GM23338 (cell line): Measurements from ENCODE around the gene TSPAN33. TPM values are rescaled to one million over a fixed set of nuclear protein-coding genes. Genes with fewer than 3 reads are reported as not detected.

Experiments
- ATAC-seq: fragments of 200-7000 bp; cut with Tn5 transposase; 3 replicates; pipeline ENCODE4 v1.9.1; 2020
- DNase-seq: peaks from one replicate; pipeline ENCODE4 v3.0.0-alpha.2; 2015; ENCODE audit warnings: low spot score
- H2AFZ ChIP-seq: fragments of 200-600 bp; sonication (generic); 2 replicates; pipeline ENCODE4 v1.8.0; 2016; ENCODE audit warnings: antibody characterized with exemption, mild to moderate bottlenecking, moderate library complexity
- H3F3A ChIP-seq: fragments of 200-600 bp; sonication (generic); replicated peaks from 2 replicates; pipeline ENCODE4 v1.8.0; 2017; ENCODE audit warnings: antibody characterized with exemption, mixed run types, low read depth
- H3K27ac ChIP-seq: fragments of 200-600 bp; sonication (generic); 2 replicates; pipeline ENCODE4 v1.6.1; 2016; ENCODE audit warnings: low read depth
- H3K27me3 ChIP-seq: fragments of 200-600 bp; sonication (generic); 2 replicates; pipeline ENCODE4 v1.8.0; 2016; ENCODE audit warnings: mild to moderate bottlenecking, mixed run types, moderate library complexity; ENCODE audit not compliant: insufficient read depth
- H3K36me3 ChIP-seq: fragments of 200-600 bp; sonication (generic); 2 replicates; pipeline ENCODE4 v1.8.0; 2016; ENCODE audit warnings: mild to moderate bottlenecking; ENCODE audit not compliant: insufficient read depth
- H3K4me1 ChIP-seq: fragments of 200-600 bp; sonication (generic); 2 replicates; pipeline ENCODE4 v1.8.0; 2016; ENCODE audit warnings: mild to moderate bottlenecking, moderate library complexity; ENCODE audit not compliant: insufficient read depth
- H3K4me2 ChIP-seq: fragments of 200-600 bp; sonication (generic); 2 replicates; pipeline ENCODE4 v1.7.1; 2017; ENCODE audit warnings: mixed run types
- H3K4me3 ChIP-seq: fragments of 200-600 bp; sonication (generic); 2 replicates; pipeline ENCODE4 v1.6.1; 2016; ENCODE audit warnings: mixed run types
- H3K79me2 ChIP-seq: fragments of 200-600 bp; sonication (generic); replicated peaks from 2 replicates; pipeline ENCODE4 v1.8.0; 2017; ENCODE audit warnings: mild to moderate bottlenecking; ENCODE audit not compliant: insufficient read depth
- H3K9me2 ChIP-seq: fragments of 200-600 bp; sonication (generic); 2 replicates; pipeline ENCODE4 v1.8.0; 2017; ENCODE audit not compliant: insufficient read depth
- H4K20me1 ChIP-seq: fragments of 200-600 bp; sonication (generic); replicated peaks from 2 replicates; pipeline ENCODE4 v1.8.0; 2017; ENCODE audit warnings: mild to moderate bottlenecking; ENCODE audit not compliant: insufficient read depth
- H3K27ac Mint-ChIP-seq: 2 replicates; pipeline ENCODE4 v1.8.0; 2020; ENCODE audit warnings: inconsistent platforms, mild to moderate bottlenecking, moderate library complexity, mixed read lengths
- H3K27me3 Mint-ChIP-seq: 3 replicates; pipeline ENCODE4 v1.8.0; 2022; ENCODE audit warnings: low read depth, mild to moderate bottlenecking, moderate library complexity, mixed read lengths, inconsistent platforms; ENCODE audit not compliant: insufficient read depth, poor library complexity
- H3K36me3 Mint-ChIP-seq: 3 replicates; pipeline ENCODE4 v1.8.0; 2021; ENCODE audit warnings: low read depth, mild to moderate bottlenecking, inconsistent platforms, moderate library complexity, mixed read lengths
- H3K4me1 Mint-ChIP-seq: 3 replicates; pipeline ENCODE4 v1.8.0; 2020; ENCODE audit warnings: mild to moderate bottlenecking, inconsistent platforms, mixed read lengths
- H3K4me3 Mint-ChIP-seq: 3 replicates; pipeline ENCODE4 v1.8.0; 2021; ENCODE audit warnings: moderate library complexity, mild to moderate bottlenecking, inconsistent platforms, mixed read lengths
- H3K9me3 Mint-ChIP-seq: 3 replicates; pipeline ENCODE4 v1.8.0; 2020; ENCODE audit warnings: moderate library complexity, mild to moderate bottlenecking, inconsistent platforms, mixed read lengths
- CREB1 ChIP-seq: fragments of 250-450 bp; sonication (Bioruptor Pico); IDR thresholded peaks from 2 replicates; pipeline ENCODE4 v1.5.0; 2020; ENCODE audit warnings: low read depth, mild to moderate bottlenecking, moderate library complexity
- EZH2 ChIP-seq: fragments of 200-600 bp; sonication (generic); IDR thresholded peaks from one replicate; pipeline ENCODE4 v1.8.0; 2017; ENCODE audit warnings: antibody characterized with exemption, mild to moderate bottlenecking, low read depth; ENCODE audit not compliant: unreplicated experiment
- POLR2AphosphoS5 ChIP-seq: IDR thresholded peaks from 2 replicates; pipeline ENCODE4 v1.6.1; 2016; ENCODE audit warnings: antibody characterized with exemption, low read depth
- ZNF331 ChIP-seq: fragments of 250-450 bp; sonication (Bioruptor Pico); IDR thresholded peaks from 2 replicates; pipeline ENCODE4 v1.5.0; 2020; ENCODE audit warnings: low read depth, mild to moderate bottlenecking, moderate library complexity
- polyA plus RNA-seq: library from polyadenylated mRNA; unstranded; fragments of >200 nt; fragmentation: Nextera tagmentation; extraction: Ambion mirVana; gene quantifications from 2 replicates; pipeline ENCODE4 v1.2.1, GENCODE V29; 2016
- total RNA-seq: library from RNA; depleted of rRNA; stranded (reverse); fragments of >200 nt; shearing (Covaris generic); gene quantifications from 2 replicates; pipeline ENCODE4 v1.2.3, GENCODE V29; 2014
- TF ChIP-seq, protein P1 (sequence below): fragments of 250-450 bp; sonication (Bioruptor Pico); IDR thresholded peaks from 2 replicates; pipeline ENCODE4 v1.5.0; 2020; ENCODE audit warnings: mild to moderate bottlenecking, moderate library complexity
- TF ChIP-seq, protein P2 (sequence below), 2 experiments: fragments of 200-600 bp in 1 of 2; sonication (generic) in 1 of 2; conservative IDR thresholded peaks; 2 replicates each; pipeline versions ENCODE4 v1.5.1 to v1.6.1; 2016 to 2017; ENCODE audit warnings: antibody characterized with exemption in 2 of 2, low read depth in 2 of 2, mild to moderate bottlenecking in 2 of 2, moderate library complexity in 1 of 2

Gene TSPAN33
- total and polyA plus RNA-seq, 2 experiments from 2014 or later, result 17.6 to 51.5 TPM

DNA sequence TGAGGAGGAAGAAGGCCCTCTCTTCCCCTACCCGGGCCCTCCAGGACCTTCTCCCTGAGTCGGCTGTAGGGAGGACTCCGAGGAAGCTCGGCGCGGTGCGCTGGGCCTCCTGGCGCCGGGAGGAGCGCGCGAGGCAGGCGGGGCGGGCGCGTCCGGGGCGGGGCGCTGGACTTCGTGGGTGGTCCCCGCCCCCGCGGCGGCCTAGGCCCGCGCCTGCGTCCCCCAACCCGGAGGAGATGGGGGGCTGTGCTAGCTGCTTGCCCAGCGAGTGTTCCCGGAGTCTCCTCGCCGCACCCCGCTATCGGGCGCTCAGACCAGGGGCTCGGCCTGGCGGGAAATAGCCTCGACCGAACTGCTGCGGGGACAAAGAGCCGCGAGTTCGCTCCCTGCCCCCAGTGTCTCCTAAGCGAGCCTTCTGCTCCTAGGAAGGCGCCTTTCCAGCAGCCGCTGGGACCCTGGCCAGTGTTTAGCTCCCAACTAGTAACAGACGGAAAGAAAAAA lies 24.7 kb downstream of the TSPAN33 start:
- Histone ChIP-seq H3K27ac (peak overlapping the region; percentile 93), H3K9me2 (no peaks in the 10 kb centered on the region), H3K4me1 (peaks cover 19% of the 10 kb centered on the region), H2AFZ (peak overlapping the region; percentile 86; the same call in 1 of the 2 replicates), H3K4me3 (peak overlapping the region; percentile 68), H3K79me2 (no peaks in the 10 kb centered on the region), H3F3A (peaks cover 3% of the 10 kb centered on the region; the same call in 1 of the 2 replicates), H3K4me2 (peak overlapping the region; percentile 90), H3K27me3 (no peaks in the 10 kb centered on the region), H4K20me1 (no peaks in the 10 kb centered on the region), H3K36me3 (peaks cover 9% of the 10 kb centered on the region)
- H3K36me3 Mint-ChIP-seq, result peaks cover 14% of the 10 kb centered on the region
- TF ChIP-seq POLR2AphosphoS5 (no peak; the same call in 1 of the 2 replicates), ZNF331 (CRISPR knock-in tag) (no peak), CREB1 (CRISPR knock-in tag) (no peak; the same call in 1 of the 2 replicates), EZH2 (no peak)
- TF ChIP-seq, protein P1, sequence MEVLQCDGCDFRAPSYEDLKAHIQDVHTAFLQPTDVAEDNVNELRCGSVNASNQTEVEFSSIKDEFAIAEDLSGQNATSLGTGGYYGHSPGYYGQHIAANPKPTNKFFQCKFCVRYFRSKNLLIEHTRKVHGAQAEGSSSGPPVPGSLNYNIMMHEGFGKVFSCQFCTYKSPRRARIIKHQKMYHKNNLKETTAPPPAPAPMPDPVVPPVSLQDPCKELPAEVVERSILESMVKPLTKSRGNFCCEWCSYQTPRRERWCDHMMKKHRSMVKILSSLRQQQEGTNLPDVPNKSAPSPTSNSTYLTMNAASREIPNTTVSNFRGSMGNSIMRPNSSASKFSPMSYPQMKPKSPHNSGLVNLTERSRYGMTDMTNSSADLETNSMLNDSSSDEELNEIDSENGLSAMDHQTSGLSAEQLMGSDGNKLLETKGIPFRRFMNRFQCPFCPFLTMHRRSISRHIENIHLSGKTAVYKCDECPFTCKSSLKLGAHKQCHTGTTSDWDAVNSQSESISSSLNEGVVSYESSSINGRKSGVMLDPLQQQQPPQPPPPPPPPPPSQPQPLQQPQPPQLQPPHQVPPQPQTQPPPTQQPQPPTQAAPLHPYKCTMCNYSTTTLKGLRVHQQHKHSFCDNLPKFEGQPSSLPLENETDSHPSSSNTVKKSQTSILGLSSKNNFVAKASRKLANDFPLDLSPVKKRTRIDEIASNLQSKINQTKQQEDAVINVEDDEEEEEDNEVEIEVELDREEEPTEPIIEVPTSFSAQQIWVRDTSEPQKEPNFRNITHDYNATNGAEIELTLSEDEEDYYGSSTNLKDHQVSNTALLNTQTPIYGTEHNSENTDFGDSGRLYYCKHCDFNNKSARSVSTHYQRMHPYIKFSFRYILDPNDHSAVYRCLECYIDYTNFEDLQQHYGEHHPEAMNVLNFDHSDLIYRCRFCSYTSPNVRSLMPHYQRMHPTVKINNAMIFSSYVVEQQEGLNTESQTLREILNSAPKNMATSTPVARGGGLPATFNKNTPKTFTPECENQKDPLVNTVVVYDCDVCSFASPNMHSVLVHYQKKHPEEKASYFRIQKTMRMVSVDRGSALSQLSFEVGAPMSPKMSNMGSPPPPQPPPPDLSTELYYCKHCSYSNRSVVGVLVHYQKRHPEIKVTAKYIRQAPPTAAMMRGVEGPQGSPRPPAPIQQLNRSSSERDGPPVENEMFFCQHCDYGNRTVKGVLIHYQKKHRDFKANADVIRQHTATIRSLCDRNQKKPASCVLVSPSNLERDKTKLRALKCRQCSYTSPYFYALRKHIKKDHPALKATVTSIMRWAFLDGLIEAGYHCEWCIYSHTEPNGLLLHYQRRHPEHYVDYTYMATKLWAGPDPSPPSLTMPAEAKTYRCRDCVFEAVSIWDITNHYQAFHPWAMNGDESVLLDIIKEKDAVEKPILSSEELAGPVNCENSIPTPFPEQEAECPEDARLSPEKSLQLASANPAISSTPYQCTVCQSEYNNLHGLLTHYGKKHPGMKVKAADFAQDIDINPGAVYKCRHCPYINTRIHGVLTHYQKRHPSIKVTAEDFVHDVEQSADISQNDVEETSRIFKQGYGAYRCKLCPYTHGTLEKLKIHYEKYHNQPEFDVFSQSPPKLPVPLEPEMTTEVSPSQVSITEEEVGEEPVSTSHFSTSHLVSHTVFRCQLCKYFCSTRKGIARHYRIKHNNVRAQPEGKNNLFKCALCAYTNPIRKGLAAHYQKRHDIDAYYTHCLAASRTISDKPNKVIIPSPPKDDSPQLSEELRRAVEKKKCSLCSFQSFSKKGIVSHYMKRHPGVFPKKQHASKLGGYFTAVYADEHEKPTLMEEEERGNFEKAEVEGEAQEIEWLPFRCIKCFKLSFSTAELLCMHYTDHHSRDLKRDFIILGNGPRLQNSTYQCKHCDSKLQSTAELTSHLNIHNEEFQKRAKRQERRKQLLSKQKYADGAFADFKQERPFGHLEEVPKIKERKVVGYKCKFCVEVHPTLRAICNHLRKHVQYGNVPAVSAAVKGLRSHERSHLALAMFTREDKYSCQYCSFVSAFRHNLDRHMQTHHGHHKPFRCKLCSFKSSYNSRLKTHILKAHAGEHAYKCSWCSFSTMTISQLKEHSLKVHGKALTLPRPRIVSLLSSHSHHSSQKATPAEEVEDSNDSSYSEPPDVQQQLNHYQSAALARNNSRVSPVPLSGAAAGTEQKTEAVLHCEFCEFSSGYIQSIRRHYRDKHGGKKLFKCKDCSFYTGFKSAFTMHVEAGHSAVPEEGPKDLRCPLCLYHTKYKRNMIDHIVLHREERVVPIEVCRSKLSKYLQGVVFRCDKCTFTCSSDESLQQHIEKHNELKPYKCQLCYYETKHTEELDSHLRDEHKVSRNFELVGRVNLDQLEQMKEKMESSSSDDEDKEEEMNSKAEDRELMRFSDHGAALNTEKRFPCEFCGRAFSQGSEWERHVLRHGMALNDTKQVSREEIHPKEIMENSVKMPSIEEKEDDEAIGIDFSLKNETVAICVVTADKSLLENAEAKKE, result no peak
- TF ChIP-seq, protein P2, sequence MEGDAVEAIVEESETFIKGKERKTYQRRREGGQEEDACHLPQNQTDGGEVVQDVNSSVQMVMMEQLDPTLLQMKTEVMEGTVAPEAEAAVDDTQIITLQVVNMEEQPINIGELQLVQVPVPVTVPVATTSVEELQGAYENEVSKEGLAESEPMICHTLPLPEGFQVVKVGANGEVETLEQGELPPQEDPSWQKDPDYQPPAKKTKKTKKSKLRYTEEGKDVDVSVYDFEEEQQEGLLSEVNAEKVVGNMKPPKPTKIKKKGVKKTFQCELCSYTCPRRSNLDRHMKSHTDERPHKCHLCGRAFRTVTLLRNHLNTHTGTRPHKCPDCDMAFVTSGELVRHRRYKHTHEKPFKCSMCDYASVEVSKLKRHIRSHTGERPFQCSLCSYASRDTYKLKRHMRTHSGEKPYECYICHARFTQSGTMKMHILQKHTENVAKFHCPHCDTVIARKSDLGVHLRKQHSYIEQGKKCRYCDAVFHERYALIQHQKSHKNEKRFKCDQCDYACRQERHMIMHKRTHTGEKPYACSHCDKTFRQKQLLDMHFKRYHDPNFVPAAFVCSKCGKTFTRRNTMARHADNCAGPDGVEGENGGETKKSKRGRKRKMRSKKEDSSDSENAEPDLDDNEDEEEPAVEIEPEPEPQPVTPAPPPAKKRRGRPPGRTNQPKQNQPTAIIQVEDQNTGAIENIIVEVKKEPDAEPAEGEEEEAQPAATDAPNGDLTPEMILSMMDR (conservative IDR thresholded peaks at IDR 0.05; ENCODE audit: low read depth in 2 of 2), result 0 out of 4 replicates have a peak, but pooled peaks of 1 of the 2 experiments have one; percentile 0
- peaks cover 16% of the 10 kb centered on the region for H3K27me3 Mint-ChIP-seq
- no peaks in the 10 kb centered on the region for H3K9me3 Mint-ChIP-seq
- ATAC-seq (peak; percentile 79), DNase-seq (peak; percentile 82)
- peak overlapping the region; percentile 76 for H3K4me3 Mint-ChIP-seq
- H3K4me1 Mint-ChIP-seq, result peaks cover 42% of the 10 kb centered on the region
- peak overlapping the region; percentile 93 for H3K27ac Mint-ChIP-seq
